BLaER1 (cell line): Measurements from ENCODE around the gene AUTS2.
A peak's percentile ranks its signal among the peaks of the same experiment; 100 is the strongest.
"Not testable (repeated sequence)": the region's sequence is repeated elsewhere in the genome, so short reads cannot be mapped to it uniquely, and the experiment has no call there.

Experiments used
- H3K27ac ChIP-seq: shearing (Covaris generic); formaldehyde crosslinking; 2 replicates; pipeline ENCODE4 v1.8.1; 2022
- H3K27me3 ChIP-seq: shearing (Covaris generic); formaldehyde crosslinking; 2 replicates; pipeline ENCODE4 v1.8.1; 2022
- H3K36me3 ChIP-seq: shearing (Covaris generic); formaldehyde crosslinking; 2 replicates; pipeline ENCODE4 v1.8.1; 2022
- H3K4me1 ChIP-seq: shearing (Covaris generic); formaldehyde crosslinking; 2 replicates; pipeline ENCODE4 v1.8.1; 2022
- H3K4me2 ChIP-seq: shearing (Covaris generic); formaldehyde crosslinking; 2 replicates; pipeline ENCODE4 v1.8.1; 2022
- H3K4me3 ChIP-seq: shearing (Covaris generic); formaldehyde crosslinking; 2 replicates; pipeline ENCODE4 v1.8.1; 2022
- H3K9ac ChIP-seq: shearing (Covaris generic); formaldehyde crosslinking; 2 replicates; pipeline ENCODE4 v1.8.1; 2022
- H3K9me3 ChIP-seq: shearing (Covaris generic); formaldehyde crosslinking; 2 replicates; pipeline ENCODE4 v1.8.1; 2022
- H4K20me1 ChIP-seq: shearing (Covaris generic); formaldehyde crosslinking; 2 replicates; pipeline ENCODE4 v1.8.1; 2022
- Cebpa-rat ChIP-seq: shearing (Covaris generic); IDR thresholded peaks from 2 replicates; pipeline ENCODE4 v1.8.1; 2022

The AUTS2 gene

DNA sequence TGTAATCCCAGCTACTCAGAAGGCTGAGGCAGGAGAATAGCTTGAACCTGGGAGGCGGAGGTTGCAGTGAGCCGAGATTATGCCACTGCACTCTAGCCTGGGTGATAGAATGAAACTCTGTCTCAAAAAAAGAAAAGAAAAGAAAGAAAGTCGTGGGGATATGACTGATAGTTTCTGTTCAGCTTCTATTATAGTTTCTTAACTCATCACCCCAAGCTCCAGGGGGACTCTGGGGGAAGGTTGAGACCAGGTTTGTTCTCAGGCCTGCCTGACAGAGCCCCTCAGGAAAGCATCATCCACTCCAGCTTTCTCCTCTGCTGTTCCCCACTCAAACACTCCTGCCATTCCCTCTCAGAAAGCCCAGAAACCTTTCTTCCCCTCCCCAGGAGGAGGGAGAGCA, 991.3 kb downstream of the AUTS2 start:
- TF ChIP-seq Cebpa-rat, result no peak
- no peak overlapping the region for H3K4me3 ChIP-seq
- H3K4me1 ChIP-seq, result peaks cover 16% of the 10 kb centered on the region
- no peaks in the 10 kb centered on the region for H3K9me3 ChIP-seq
- no peak overlapping the region for H3K4me2 ChIP-seq
- H3K27me3 ChIP-seq, result peaks cover 10% of the 10 kb centered on the region
- peaks cover 7% of the 10 kb centered on the region; the same call in 1 of the 2 replicates for H3K36me3 ChIP-seq
- no peak overlapping the region for H3K27ac ChIP-seq
- peaks cover 18% of the 10 kb centered on the region for H4K20me1 ChIP-seq
- no peak overlapping the region for H3K9ac ChIP-seq

DNA sequence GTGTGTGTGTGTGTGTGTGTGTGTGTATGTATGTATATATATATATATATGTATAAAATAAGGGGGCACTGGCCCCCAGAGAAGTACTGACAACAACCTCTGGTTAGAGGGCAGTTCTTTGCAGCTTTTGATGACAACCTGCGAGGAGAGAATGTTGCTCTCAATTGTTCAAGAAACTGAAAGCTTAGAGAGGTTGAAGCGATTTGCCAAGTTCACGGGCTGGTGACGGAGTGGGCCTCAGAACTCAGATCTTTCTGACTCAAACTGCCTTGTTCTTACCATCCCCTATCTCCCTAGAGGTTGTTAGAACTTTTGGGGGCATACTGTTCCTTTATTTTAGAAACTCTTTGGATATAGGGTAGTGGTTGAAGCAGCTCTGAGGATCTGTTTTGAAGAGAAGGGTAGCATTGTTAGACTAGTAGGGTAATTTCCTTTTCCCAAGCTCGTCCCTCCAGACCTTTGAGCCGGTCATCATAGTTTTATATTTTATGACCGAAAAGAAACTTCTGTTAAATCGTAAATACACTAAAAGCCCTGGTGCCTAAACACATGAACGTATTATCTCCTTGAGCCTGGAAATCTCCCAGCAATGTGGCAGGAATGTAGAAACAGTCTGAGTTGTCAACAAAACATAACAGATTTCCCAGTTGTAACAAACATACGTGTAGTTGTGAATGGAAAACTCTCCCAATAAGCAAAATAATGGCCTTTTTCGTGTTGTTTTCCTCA, 992.0 kb downstream of the AUTS2 start:
- Histone ChIP-seq H3K4me1 (peaks cover 21% of the 10 kb centered on the region), H3K27ac (no peak overlapping the region), H3K4me3 (no peak overlapping the region), H3K9me3 (no peaks in the 10 kb centered on the region), H3K27me3 (peaks cover 17% of the 10 kb centered on the region), H3K36me3 (peaks cover 7% of the 10 kb centered on the region; the same call in 1 of the 2 replicates), H3K4me2 (no peak overlapping the region), H3K9ac (no peak overlapping the region), H4K20me1 (peaks cover 25% of the 10 kb centered on the region)
- TF ChIP-seq Cebpa-rat, result no peak

DNA sequence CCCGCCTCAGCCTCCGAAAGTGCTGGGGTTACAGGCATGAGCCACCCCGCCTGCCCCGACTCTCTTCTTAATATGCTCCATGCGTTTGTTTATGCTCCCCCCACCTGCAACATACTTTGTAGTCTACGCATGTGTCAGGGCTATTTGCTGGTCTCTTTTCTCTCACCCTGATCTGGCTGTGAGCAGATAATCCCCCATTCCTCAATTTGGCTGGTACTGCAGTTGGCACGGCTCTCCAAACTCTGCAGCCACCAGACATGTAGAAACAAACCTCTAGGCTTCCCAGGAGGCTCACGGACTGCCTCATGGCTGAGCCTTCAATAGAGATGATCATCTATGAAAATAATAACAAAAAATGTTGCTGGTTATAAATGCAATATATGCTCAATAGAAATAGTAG, 993.4 kb downstream of the AUTS2 start:
- no peak overlapping the region for H3K4me2 ChIP-seq
- H3K27ac ChIP-seq, result no peak overlapping the region
- H4K20me1 ChIP-seq, result peaks cover 39% of the 10 kb centered on the region
- no peak overlapping the region for H3K4me3 ChIP-seq
- no peak overlapping the region for H3K9ac ChIP-seq
- peaks cover 31% of the 10 kb centered on the region for H3K27me3 ChIP-seq
- no peak for TF ChIP-seq Cebpa-rat
- peaks cover 11% of the 10 kb centered on the region; the same call in 1 of the 2 replicates for H3K36me3 ChIP-seq
- H3K4me1 ChIP-seq, result peaks cover 34% of the 10 kb centered on the region
- H3K9me3 ChIP-seq, result no peaks in the 10 kb centered on the region

DNA sequence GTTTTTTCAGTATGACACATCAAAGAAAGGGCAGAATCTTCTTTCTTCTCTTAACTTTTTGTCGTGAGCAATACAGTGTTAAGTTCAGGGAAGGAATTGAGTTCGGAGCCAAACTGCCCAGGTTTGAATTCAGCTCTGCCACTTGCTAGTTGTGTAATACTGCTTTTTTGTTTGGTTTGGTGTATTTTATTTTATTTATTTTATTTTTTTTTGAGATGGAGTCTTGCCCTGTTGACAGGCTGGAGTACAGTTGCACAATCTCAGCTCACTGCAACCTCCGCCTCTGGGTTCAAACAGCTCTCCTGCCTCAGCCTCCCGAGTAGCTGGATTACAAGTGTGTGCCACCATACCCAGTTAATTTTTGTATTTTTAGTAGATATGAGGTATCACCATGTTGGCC, 993.9 kb downstream of the AUTS2 start:
- H3K4me3 ChIP-seq, result no peak overlapping the region
- no peak overlapping the region for H3K9ac ChIP-seq
- no peak overlapping the region for H3K4me2 ChIP-seq
- no peak overlapping the region for H3K27ac ChIP-seq
- H3K4me1 ChIP-seq, result peaks cover 34% of the 10 kb centered on the region
- peaks cover 7% of the 10 kb centered on the region; the same call in 1 of the 2 replicates for H3K36me3 ChIP-seq
- H4K20me1 ChIP-seq, result peaks cover 44% of the 10 kb centered on the region
- H3K27me3 ChIP-seq, result peaks cover 36% of the 10 kb centered on the region
- TF ChIP-seq Cebpa-rat, result no peak
- H3K9me3 ChIP-seq, result no peaks in the 10 kb centered on the region

DNA sequence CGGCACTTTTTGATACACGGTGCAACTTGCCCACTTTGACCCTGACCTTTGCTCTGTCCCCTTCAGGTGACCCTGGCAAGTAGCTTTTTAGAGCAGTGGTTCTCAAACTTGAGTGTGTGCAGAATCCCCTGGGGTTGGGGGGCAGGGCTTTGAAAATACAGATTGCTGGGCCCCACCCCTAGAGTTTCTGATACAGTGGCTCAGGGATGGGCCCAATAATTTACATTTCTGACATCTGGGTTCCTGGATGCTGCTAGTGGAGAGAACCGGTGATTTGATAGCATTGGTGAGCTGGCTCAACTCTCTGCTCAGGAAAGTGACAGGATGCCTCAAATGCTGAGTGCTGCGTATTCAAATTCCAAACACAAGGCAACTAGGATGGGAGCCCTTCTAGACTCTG, 995.9 kb downstream of the AUTS2 start:
- Histone ChIP-seq H3K4me1 (peaks cover 34% of the 10 kb centered on the region), H3K27ac (no peak overlapping the region), H3K9ac (no peak overlapping the region), H3K4me3 (no peak overlapping the region), H3K36me3 (0 out of 2 replicates have a peak, but pooled peaks cover 5% of the 10 kb centered on the region), H3K9me3 (no peaks in the 10 kb centered on the region), H4K20me1 (peaks cover 58% of the 10 kb centered on the region), H3K27me3 (peaks cover 45% of the 10 kb centered on the region), H3K4me2 (peak overlapping the region; percentile 86)
- TF ChIP-seq Cebpa-rat, result no peak

DNA sequence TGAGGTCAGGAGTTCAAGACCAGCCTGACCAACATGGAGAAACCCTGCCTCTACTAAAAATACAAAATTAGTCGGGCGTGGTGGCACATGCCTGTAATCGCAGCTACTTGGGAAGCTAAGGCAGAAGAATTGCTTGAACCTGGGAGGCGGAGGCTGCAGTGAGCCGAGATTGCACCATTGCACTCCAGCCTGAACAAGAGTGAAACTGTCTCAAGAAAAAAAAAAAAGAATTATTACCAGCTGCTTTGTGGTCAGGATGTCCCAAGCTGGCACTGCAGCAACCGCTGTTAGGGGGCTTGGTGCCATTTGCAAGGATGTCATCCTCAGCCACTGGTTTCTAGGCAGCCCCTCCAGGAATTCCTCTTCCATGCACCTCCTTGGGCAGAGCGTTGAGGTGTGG, 996.6 kb downstream of the AUTS2 start:
- Histone ChIP-seq H3K4me2 (peak overlapping the region; percentile 86), H3K27me3 (peaks cover 45% of the 10 kb centered on the region), H3K4me1 (peaks cover 34% of the 10 kb centered on the region), H4K20me1 (peaks cover 58% of the 10 kb centered on the region), H3K4me3 (0 out of 2 replicates have a peak overlapping the region, but pooled peaks have one; percentile 58)
- H3K9me3 ChIP-seq, H3K27ac ChIP-seq, H3K36me3 ChIP-seq, H3K9ac ChIP-seq: not testable (repeated sequence)

DNA sequence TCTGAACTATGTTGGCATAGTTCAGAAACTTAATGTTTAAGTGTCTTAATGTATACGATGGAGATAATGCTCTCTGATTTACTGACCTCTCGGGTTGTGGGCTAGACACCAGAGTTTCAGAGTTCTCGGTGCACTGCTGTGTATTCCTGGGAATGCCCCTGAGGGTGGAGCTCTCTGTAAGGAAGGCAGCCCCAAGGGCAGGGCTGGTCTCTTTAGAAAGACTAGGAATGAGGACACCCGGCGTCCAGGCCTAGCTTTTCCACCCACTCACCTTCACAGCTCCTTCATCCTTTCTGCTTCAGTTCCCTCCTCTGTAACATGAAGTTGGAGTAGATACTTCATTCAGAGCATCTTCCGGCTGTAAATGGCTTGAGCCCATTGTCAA, 997.1 kb downstream of the AUTS2 start:
- Histone ChIP-seq H3K4me1 (peaks cover 34% of the 10 kb centered on the region), H3K27ac (no peak overlapping the region), H3K4me3 (peak overlapping the region; percentile 58), H3K4me2 (peak overlapping the region; percentile 86), H3K9ac (no peak overlapping the region), H3K36me3 (peaks cover 7% of the 10 kb centered on the region), H4K20me1 (peaks cover 58% of the 10 kb centered on the region), H3K27me3 (peaks cover 45% of the 10 kb centered on the region), H3K9me3 (peaks cover 11% of the 10 kb centered on the region)
- no peak for TF ChIP-seq Cebpa-rat

DNA sequence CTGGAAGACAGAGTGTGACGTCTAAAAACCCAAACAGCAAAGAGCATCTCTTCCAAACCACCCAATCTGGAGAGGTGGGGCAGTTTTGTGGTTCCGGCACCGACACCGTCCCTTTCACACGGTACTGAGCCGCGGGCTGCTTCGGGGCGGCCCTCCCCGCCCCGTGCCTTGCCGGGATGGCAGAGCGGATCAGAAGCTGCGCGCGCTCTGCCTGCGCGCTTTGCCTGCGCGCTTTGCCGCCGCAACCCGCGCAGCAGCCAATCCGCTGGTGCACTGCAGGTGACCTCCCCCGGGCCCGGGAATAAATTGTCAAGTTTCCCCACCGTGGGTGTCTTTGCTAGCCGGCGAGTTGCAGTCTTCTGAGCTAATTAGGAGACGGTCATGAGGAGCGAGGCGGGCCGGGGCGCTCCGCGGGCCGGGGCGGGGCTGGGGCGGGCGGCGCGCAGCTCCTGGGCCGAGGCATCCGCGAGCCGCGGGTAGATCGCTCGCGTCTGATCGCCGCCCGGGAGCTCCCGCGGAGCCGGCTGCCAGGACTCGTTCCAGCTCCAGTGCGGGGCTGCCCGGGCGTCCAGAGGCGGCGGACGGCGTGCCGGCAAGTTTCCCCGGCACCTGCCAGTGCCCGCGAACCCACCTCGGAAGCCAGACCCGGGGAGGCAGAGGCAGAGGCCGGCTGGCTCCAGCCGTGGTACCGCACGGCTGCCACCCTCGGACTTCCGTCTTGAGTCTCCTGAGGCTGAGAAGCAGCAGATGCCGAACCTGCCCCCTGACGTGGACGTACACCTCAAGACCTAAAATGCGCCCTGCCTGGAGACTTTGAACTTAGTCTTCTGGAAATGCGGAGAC, 997.7 kb downstream of the AUTS2 start:
- Histone ChIP-seq H4K20me1 (peaks cover 58% of the 10 kb centered on the region), H3K9ac (no peak overlapping the region), H3K9me3 (peaks cover 17% of the 10 kb centered on the region), H3K27me3 (peaks cover 45% of the 10 kb centered on the region), H3K4me3 (peak overlapping the region; percentile 58), H3K4me2 (peak overlapping the region; percentile 86), H3K4me1 (peaks cover 34% of the 10 kb centered on the region), H3K36me3 (peaks cover 12% of the 10 kb centered on the region), H3K27ac (no peak overlapping the region)
- TF ChIP-seq Cebpa-rat, result no peak

DNA sequence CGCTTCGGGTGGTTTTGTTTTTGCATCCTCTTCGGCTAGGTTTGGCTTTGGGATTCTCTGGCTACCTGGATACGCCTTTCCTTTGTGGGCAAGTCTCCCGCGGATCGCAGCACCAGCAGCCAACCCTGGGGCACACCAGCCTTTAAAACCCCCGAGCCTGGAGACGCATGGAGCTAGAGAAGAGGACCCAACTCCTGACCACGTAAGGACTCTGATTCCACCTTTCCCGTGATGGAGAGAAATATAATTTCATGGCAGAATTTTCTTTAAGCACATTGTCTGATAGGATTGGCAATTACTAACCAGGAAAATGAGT, 998.3 kb downstream of the AUTS2 start:
- TF ChIP-seq Cebpa-rat, result no peak
- H3K36me3 ChIP-seq, result peaks cover 15% of the 10 kb centered on the region
- H3K4me3 ChIP-seq, result peak overlapping the region; percentile 58
- H3K4me2 ChIP-seq, result peak overlapping the region; percentile 86
- H3K9me3 ChIP-seq, result peaks cover 23% of the 10 kb centered on the region
- H4K20me1 ChIP-seq, result peaks cover 58% of the 10 kb centered on the region
- H3K4me1 ChIP-seq, result peaks cover 35% of the 10 kb centered on the region
- peaks cover 45% of the 10 kb centered on the region for H3K27me3 ChIP-seq
- no peak overlapping the region for H3K9ac ChIP-seq
- H3K27ac ChIP-seq, result no peak overlapping the region

DNA sequence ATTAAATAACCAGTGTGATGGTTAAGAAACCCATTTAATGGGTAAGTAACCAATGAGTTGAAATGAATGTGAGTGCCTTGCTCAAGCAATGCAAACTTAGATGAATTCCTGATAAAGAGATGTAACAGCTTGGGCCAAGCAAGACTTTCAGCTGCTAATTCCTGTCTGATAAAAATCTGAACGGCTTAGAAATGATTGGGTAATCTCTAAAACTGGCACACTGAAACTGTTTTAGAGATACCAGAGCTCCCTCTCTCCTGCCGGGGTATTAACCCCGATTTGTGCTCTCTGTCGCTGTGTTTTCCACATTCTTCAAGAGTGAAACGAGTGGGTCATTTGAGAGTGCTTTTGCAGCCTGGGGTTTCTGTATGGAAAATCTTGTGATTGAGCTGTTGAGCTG, 998.8 kb downstream of the AUTS2 start:
- H3K9me3 ChIP-seq, result peaks cover 23% of the 10 kb centered on the region
- TF ChIP-seq Cebpa-rat, result no peak
- H3K9ac ChIP-seq, result no peak overlapping the region
- peaks cover 40% of the 10 kb centered on the region for H3K4me1 ChIP-seq
- H3K27me3 ChIP-seq, result peaks cover 45% of the 10 kb centered on the region
- H3K4me3 ChIP-seq, result no peak overlapping the region
- H3K4me2 ChIP-seq, result peak overlapping the region; percentile 86; the same call in 1 of the 2 replicates
- peaks cover 19% of the 10 kb centered on the region for H3K36me3 ChIP-seq
- H4K20me1 ChIP-seq, result peaks cover 58% of the 10 kb centered on the region
- H3K27ac ChIP-seq, result no peak overlapping the region
